NCI-H146 (cell line): ENCODE measurements around the gene CFAP61.

Source experiments
- DNase-seq: peaks from one replicate; lab custom pipeline; 2025; lab: John Stamatoyannopoulos, UW

CFAP61 gene

DNA sequence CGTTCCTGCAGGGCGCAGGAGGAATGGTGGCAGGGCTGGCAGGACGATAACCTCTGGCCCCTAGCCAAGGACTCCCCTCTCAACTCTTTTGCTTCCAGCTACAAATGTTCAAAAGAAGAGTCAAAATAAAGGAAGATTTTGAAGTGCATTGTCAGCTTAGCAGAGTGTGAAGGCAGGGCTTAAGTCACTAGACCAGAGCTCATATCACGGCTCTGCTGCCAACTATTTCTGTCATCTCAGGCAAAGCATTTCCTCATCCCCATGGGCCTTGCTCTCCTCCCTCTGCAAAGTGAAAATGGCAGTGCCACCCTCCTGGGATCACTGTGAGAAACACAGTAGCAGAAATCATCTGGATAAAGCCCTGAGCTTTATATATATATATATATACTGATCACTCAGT is 36.7 kb downstream of the CFAP61 start:
- DNase-seq, result no peak

DNA sequence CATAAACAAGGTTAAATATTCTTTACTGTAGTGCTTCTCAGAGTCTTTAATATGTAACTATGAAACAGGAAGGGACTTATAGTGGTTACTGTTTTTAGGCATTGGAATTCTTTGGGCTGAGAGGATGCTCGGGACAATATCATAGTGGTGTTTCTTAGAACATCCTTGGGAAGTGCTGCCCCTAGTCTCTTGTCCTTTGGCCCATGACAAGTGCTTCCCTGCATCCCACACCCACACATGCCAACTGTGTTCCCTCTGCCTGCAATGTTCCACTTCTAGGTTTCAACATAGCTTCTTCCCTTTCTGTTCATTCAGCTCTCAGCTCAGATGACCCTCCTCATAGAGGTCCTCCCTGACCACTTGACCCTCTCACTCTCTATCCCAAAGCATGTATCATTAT is 37.6 kb downstream of the CFAP61 start:
- no peak for DNase-seq

- DNase-seq, result no peak
Measured at GRCh38 chr20:20092827-20093226, 40.5 kb downstream of the CFAP61 start.

- no peak for DNase-seq
Measured at GRCh38 chr20:20094410-20094809, 42.1 kb downstream of the CFAP61 start.

GRCh38 chr20:20095114-20095872 is 43.0 kb downstream of the CFAP61 start:
- DNase-seq, result no peak

DNA sequence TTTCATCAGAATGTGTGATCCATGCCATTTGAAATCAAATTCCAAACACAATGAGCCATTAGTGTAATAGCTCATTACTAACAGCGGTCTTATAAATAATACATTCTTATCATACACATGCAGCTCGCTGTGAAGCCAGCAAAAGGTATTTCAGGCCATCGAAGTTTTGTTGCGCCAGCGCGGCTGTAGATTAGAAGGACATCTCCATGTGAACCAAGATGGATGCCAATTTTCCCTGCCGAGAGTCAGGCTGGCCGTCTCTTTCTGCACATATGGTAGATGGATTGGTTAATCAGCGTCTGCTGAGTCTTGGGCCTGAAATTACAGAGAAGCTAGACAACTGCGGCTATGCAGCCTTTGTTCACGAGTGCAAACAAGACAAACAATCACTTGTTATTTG is 44.1 kb downstream of the CFAP61 start:
- peak; percentile 90 for DNase-seq

DNA sequence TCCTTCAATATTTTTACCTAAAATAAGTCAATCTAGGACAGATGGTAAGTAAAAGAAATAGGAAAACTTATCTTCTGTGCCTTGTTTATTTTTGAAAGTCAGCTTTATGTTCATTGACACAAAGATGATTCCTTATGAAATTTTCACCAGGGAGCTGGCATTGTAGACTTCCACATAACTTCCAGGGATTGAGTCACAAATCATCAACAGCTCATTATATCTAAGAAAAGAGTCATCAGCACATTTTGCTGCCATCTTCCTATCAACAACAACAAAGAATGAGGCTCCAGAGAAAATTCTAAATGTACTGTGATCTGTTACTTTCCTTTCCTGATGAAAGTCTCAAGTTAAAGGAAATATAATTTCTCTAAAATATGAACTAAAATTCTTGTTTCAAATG is 48.5 kb downstream of the CFAP61 start:
- no peak for DNase-seq

DNA sequence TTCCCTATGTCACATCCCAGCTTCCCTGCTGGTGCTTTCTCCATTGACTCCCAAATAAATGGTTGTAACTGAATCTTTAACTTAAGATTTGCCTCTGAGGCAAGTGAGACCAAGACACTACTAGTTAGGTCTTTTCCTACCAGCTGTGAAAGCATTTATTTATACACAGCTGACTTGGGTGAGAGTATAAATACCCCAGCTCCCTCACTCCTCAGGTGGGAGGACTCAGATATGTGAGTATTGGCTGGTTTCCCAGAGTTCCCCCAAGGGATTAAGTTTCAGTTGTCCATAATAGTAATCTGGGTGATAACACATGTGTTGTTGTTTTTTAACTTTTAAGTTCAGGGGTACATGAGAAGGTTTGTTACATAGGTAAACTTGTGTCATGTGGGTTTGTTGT is 49.8 kb downstream of the CFAP61 start:
- no peak for DNase-seq

DNA sequence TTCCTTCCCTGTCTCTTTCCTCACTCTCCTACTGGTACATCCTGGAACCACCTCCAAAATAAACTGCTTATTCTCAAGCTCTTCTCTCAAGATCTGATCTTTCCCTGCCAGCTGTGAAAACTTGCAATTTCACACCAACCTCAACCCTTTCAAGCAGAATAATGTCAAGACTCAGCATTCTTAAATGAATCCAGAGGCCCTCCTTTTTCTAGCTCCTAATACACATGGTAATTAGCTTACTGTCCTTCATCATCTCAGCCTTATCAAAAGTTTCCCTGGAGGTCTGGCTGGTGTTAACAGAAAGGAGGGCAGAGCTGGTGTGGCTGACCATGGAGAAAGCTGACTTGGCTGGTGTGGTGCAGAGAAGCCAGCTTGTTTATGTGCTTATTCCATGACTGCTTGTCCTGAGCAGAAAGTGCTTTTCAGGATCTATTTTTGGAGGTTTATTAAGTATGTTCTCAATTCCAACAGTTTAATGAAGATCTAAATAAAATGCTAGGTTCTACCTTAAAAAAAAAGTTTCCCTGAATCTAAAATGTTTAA is 50.5 kb downstream of the CFAP61 start:
- no peak for DNase-seq

DNA sequence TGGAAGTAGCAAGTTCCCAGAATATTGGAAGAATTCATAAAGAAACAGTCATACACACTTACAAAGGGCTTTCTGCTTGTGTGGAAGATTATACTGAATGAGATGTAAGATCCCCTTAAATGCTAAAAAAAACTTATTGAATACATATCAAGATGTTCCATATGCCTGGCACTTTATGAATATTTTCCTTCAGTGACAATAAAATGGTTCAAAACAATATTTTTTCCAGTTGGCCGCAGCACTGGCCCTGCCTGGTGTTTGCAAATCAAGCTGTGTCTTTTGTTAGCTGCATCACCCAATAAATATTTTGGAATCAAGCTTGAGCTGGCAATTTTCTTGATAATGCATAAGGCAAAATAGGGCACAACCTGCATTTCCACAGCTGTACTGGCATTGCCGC is 51.2 kb downstream of the CFAP61 start:
- no peak for DNase-seq

DNA sequence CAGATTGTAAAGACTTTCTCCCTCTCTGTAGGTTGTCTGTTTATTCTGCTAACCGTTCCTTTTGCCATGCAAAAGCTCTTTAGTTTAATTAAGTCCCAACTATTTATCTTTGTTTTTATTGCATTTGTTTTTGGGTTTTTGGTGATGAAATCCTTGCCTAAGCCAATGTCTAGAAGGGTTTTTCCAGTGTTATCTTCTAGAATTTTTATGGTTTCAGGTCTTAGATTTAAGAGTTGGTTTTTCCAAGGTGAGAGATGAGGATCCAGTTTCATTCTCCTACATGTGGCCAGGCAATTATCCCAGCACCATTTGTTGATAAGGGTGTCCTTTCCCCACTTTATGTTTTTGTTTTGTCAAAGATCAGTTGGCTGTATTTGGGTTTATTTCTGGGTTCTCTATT is 70.9 kb downstream of the CFAP61 start:
- DNase-seq, result peak; percentile 8

DNA sequence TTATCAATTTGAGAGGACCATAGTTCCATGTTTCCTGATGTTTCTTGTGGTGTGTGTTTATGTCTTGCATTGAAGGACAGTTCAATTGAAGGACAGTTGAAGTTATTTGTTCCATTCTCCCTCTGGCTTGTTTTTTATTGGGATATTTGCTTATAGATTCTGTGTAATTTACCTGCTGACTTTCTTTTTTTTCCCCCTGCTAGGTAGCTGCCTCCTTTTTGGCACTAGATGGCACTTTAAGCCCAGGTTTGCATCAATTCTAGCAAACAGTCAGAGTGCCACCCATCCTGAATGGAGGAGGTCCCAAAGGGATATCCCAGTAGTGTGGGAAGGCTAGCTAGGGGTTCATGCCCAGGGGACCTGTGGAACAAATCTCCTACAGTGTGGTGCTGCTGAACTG is 78.1 kb downstream of the CFAP61 start:
- DNase-seq, result peak; percentile 70

- no peak for DNase-seq
Measured at GRCh38 chr20:20134941-20135575, 82.7 kb downstream of the CFAP61 start.

DNA sequence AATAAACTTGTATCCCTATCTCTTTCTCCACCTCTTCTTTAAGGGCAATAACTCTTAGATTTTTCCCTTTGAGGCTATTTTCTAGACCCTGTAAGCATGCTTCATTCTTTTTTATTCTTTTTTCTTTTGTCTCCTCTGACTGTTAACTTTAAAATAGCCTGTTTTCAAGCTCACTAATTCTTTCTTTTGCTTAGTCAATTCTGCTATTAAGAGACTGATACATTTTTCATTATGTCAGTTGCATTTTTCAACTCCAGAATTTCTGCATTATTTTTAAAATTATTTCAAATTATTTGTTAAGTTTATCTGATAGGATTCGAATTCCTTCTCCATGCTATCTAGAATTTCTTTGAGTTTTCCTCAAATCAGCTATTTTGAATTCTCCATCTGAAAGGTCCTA is 84.0 kb downstream of the CFAP61 start:
- no peak for DNase-seq

- no peak for DNase-seq
Measured at GRCh38 chr20:20137851-20138250, 85.5 kb downstream of the CFAP61 start.

DNA sequence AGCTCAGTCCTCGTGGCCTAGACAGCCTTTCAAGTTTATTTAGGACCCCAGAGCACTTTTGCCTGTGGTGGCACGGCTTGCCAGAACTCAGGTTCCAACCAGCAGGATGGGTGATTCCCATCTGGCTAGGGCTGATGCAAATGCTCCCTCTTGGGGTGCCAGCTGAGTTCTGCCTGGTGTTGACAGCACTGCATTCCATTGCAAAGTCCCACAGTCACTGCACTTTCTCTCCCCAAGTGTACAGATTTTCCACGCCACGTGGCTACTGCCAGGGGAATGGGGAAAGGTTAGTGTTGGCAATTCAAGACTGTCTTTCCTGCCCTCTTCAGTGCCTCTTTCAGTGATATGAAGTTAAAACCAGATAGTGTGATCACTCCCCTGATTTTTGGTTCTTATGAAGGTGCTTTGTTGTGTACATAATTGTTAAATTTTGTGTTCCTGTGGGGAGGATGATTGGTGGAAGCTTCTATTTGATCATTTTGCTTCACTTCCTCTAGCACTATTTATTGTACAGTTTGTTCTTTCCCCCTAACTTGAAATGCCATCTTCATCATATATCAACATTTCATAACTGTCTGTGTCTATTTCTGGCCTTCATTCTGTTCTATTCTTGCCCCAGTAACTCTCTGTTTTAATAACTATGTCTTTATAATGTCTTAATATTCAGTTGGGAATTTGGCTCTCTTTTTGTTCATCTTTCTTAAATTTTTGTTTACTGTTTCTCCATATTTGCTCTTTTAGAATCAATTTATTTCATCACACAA is 86.2 kb downstream of the CFAP61 start:
- DNase-seq, result no peak

- no peak for DNase-seq
Measured at GRCh38 chr20:20139403-20139802, 87.1 kb downstream of the CFAP61 start.

DNA sequence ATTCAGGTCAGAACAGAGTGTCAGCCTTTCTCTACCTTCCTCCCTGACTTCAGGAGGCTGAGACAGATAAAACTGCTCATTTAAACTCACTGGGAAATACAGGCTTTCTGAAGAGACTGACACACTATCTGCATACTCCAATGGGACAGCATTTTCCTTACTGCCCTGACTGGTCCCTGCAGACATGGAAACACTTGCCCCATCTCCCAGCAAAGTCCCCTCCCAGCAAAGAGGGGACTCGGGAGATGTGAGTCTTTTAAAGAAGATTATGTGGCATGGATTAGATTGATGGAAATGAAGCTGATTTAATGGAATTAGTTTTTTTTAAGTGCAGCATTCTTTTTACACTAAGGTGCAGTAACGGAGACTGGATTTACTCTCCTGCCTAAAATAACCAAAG is 90.8 kb downstream of the CFAP61 start:
- DNase-seq, result no peak

- no peak for DNase-seq
Measured at GRCh38 chr20:20143646-20144045, 91.3 kb downstream of the CFAP61 start.

DNA sequence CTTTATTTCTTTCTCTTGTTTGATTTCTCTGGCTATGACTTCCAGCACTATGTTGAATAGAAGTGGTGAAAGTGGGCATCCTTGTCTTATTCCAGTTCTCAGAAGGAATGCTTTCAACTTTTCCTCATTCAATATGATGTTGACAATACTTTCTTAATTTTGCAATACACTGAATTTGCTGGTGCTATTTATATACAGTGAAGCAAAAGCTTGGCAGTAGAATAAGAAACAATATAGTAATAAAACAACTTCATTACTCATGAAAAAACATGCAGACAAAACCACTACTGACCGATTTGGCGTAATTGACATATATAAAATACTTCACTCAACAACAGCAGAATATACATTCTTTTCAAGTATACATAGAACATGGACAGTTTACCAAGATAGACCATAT is 96.4 kb downstream of the CFAP61 start:
- no peak for DNase-seq

- no peak for DNase-seq
Measured at GRCh38 chr20:20150241-20150640, 97.9 kb downstream of the CFAP61 start.

DNA sequence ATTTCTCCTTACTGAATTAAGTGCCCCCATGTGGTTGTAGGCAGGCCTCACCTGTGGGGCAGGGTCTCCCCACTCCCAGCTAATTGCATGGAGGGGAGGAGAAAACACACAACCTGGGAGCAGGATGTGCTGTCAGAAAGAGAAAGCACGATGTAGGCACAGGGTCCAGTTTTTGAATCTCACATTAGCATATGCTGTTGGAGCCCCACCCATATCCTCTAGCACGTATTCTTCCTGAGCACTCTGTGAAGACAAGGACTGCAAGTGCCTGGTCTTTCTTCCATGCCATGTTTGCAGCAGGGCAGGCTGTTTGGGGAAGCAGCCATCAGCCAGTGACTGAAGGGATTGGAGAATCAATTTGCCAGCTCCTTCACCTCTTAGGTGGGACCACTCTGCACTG is 108.2 kb downstream of the CFAP61 start:
- DNase-seq, result peak; percentile 32

GRCh38 chr20:20161611-20162010 is 109.3 kb downstream of the CFAP61 start:
- peak; percentile 14 for DNase-seq
